A549 (cell line): ENCODE results near the gene RETNLB. TPM values are rescaled to one million over a fixed set of nuclear protein-coding genes. Genes with fewer than 3 reads are reported as not detected.

Experiments used
- ATAC-seq, 2 experiments: fragments of 200-7000 bp in 1 of 2; fragments of >200 bp in 1 of 2; cut with Nextera tagmentation in 1 of 2; cut with Tn5 transposase in 1 of 2; 3 replicates each; pipeline versions ENCODE4 v1.8.0 to v1.9.1; 2018 to 2020; ENCODE audit warnings: mild to moderate bottlenecking in 1 of 2, moderate library complexity in 1 of 2
- CTCF ChIA-PET: fragments of 300-600 bp; sonication (Branson Sonifier 250); formaldehyde crosslinking; extraction: SDS; loops from one replicate; lab custom pipeline; 2021; ENCODE audit warnings: antibody characterized with exemption, inconsistent platforms; lab: Yijun Ruan, JAX
- POLR2A ChIA-PET: fragments of 350-600 bp; formaldehyde crosslinking; extraction: SDS; loops from one replicate; lab custom pipeline; 2021; ENCODE audit warnings: antibody characterized with exemption, inconsistent platforms; lab: Yijun Ruan, JAX
- DNase-seq, 2 experiments: peaks; one replicate each; pipeline versions ENCODE4 v3.0.0 to v3.0.0-alpha.2; 2011 to 2016; ENCODE audit warnings: low read depth in 1 of 2, low spot score in 1 of 2
- FAIRE-seq: peaks from 2 replicates; lab custom pipeline; 2011; peaks lifted over from hg19 to GRCh38; lab: Jason Lieb, UNC
- H3K27ac ChIP-seq, 2 experiments: fragments of >200 bp; sonication (Bioruptor Twin); formaldehyde crosslinking; 3 replicates each; pipeline ENCODE4 v1.5.1; 2016 to 2017
- H3K4me1 ChIP-seq: fragments of >200 bp; sonication (Bioruptor Twin); formaldehyde crosslinking; 3 replicates; pipeline ENCODE4 v1.6.1; 2016
- H3K4me2 ChIP-seq: fragments of >200 bp; sonication (Bioruptor Twin); formaldehyde crosslinking; 3 replicates; pipeline ENCODE4 v1.6.1; 2016
- H3K4me3 ChIP-seq: fragments of >200 bp; sonication (Bioruptor Twin); formaldehyde crosslinking; 3 replicates; pipeline ENCODE4 v1.5.1; 2016
- H3K9me3 ChIP-seq: fragments of >200 bp; sonication (Bioruptor Twin); formaldehyde crosslinking; 3 replicates; pipeline ENCODE4 v1.6.1; 2016
- CHD2 ChIP-seq: fragments of 150-350 bp; IDR thresholded peaks from 2 replicates; pipeline ENCODE4 v1.6.1; 2014; ENCODE audit warnings: low read length; ENCODE audit not compliant: partially characterized antibody
- E2F6 ChIP-seq: IDR thresholded peaks from 2 replicates; pipeline ENCODE4 v1.6.1; 2012; ENCODE audit warnings: low read depth, borderline replicate concordance
- EHF ChIP-seq: fragments of 250-450 bp; sonication (Bioruptor Pico); IDR thresholded peaks from 2 replicates; pipeline ENCODE4 v1.5.0; 2020; ENCODE audit warnings: mild to moderate bottlenecking
- EHMT2 ChIP-seq: fragments of 200-600 bp; sonication (generic); IDR thresholded peaks from 2 replicates; pipeline ENCODE4 v1.6.1; 2016; ENCODE audit warnings: antibody characterized with exemption, low read depth, mild to moderate bottlenecking, moderate library complexity
- ELK1 ChIP-seq: fragments of 150-350 bp; IDR thresholded peaks from 2 replicates; pipeline ENCODE4 v1.6.1; 2014; ENCODE audit warnings: low read depth, mild to moderate bottlenecking, low read length
- PHF8 ChIP-seq: fragments of 200-600 bp; sonication (generic); IDR thresholded peaks from 2 replicates; pipeline ENCODE4 v1.6.1; 2016; ENCODE audit warnings: low read depth, mild to moderate bottlenecking, antibody characterized with exemption, moderate library complexity, borderline replicate concordance
- RARB ChIP-seq: fragments of 250-450 bp; sonication (Bioruptor Pico); IDR thresholded peaks from 2 replicates; pipeline ENCODE4 v1.8.0; 2021; ENCODE audit warnings: mild to moderate bottlenecking, moderate library complexity
- REST ChIP-seq: fragments of 200-600 bp; sonication (generic); IDR thresholded peaks from 2 replicates; pipeline ENCODE4 v1.6.1; 2016; ENCODE audit warnings: antibody characterized with exemption, mild to moderate bottlenecking, moderate library complexity
- RNF2 ChIP-seq: fragments of 200-600 bp; sonication (generic); IDR thresholded peaks from 2 replicates; pipeline ENCODE4 v1.6.1; 2016; ENCODE audit warnings: low read depth, mild to moderate bottlenecking, antibody characterized with exemption, moderate library complexity, borderline replicate concordance
- SMC3 ChIP-seq: fragments of >200 bp; sonication (Bioruptor Twin); formaldehyde crosslinking; IDR thresholded peaks from 3 replicates; pipeline ENCODE4 v1.6.1; 2018; ENCODE audit warnings: inconsistent platforms
- TP53 ChIP-seq: fragments of 250-450 bp; sonication (Bioruptor Pico); IDR thresholded peaks from 2 replicates; pipeline ENCODE4 v1.5.0; 2021; ENCODE audit warnings: mild to moderate bottlenecking, moderate library complexity
- ZC3H11A ChIP-seq: fragments of 450-650 bp; IDR thresholded peaks from 2 replicates; pipeline ENCODE4 v1.6.1; 2014; ENCODE audit warnings: antibody characterized with exemption, mild to moderate bottlenecking
- WGBS: methylation state at CpG from one replicate; pipeline ENCODE4 v1.1.6; 2017; ENCODE audit errors: missing lambda C conversion rate; 5-methylcytosine and 5-hydroxymethylcytosine counted together
- polyA plus RNA-seq, 4 experiments: library from polyadenylated mRNA; depleted of rRNA in 3 of 4; stranded (reverse); fragments of >200 nt; fragmentation: RNase III in 1 of 4; extraction: RNeasy Plus Mini Kit Qiagen cat#74134 plus additional on column Dnase treatment in 1 of 4; gene quantifications; 2 replicates in 3 of 4; 3 replicates in 1 of 4; pipeline ENCODE4 v1.2.3, GENCODE V29; 2011 to 2017
- TF ChIP-seq, protein P1 (sequence below): fragments of >200 bp; sonication (Bioruptor Twin); formaldehyde crosslinking; IDR thresholded peaks from 3 replicates; pipeline ENCODE4 v1.6.1; 2016
- TF ChIP-seq, protein P2 (sequence below): fragments of >200 bp; sonication (Bioruptor Twin); formaldehyde crosslinking; IDR thresholded peaks from 2 replicates; pipeline ENCODE4 v1.6.1; 2016

RETNLB gene
- polyA plus RNA-seq, 2 of the 4 experiments (the other 2 are of a cell fraction): not detected

- TF ChIP-seq ELK1 (no peak), EHF (CRISPR knock-in tag) (no peak), E2F6 (no peak), TP53 (no peak)
Observed at GRCh38 chr3:108791473-108791872, 34.3 kb upstream of the RETNLB start (continued).

DNA sequence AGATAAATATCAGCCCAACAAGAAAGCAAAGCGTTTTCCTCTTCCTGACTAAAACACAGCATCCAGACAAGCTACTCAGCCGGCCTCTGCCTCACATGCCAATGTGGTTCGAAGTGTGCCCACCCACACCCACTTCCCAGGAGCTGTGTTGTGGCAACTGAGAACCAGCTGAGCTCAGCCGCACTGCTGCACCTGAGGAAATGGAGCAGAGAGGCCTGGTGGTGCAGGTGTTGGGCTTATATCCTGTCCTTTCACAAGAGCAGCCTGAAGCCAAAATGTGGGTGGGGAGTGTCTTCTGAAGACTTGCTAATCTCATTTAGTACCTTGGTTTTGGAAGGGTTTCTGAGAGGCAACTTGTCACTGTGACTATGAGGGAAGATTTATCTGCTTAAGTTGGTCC, 23.0 kb upstream of the RETNLB start:
- POLR2A ChIA-PET: no interaction called here
- H3K9me3 ChIP-seq: no peaks in the 10 kb centered on the region
- no peak overlapping the region for H3K4me2 ChIP-seq
- FAIRE-seq: no peak
- no peak overlapping the region for H3K27ac ChIP-seq
- TF ChIP-seq, protein P1, sequence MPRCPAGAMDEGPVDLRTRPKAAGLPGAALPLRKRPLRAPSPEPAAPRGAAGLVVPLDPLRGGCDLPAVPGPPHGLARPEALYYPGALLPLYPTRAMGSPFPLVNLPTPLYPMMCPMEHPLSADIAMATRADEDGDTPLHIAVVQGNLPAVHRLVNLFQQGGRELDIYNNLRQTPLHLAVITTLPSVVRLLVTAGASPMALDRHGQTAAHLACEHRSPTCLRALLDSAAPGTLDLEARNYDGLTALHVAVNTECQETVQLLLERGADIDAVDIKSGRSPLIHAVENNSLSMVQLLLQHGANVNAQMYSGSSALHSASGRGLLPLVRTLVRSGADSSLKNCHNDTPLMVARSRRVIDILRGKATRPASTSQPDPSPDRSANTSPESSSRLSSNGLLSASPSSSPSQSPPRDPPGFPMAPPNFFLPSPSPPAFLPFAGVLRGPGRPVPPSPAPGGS: no peak
- no peak for TF ChIP-seq PHF8
- TF ChIP-seq, protein P2, sequence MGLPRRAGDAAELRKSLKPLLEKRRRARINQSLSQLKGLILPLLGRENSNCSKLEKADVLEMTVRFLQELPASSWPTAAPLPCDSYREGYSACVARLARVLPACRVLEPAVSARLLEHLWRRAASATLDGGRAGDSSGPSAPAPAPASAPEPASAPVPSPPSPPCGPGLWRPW: no peak
- no peak for TF ChIP-seq EHMT2
- no peak for TF ChIP-seq ELK1
- no peak for TF ChIP-seq RNF2
- no peak for TF ChIP-seq REST
- TF ChIP-seq RARB (CRISPR knock-in tag): no peak
- TF ChIP-seq SMC3: no peak
- no peak for DNase-seq
- H3K4me3 ChIP-seq: no peak overlapping the region
- WGBS: 30% methylated on average over 4 of the region's 4 CpGs
- CTCF ChIA-PET: no interaction called here
- no peaks in the 10 kb centered on the region for H3K4me1 ChIP-seq
- ATAC-seq: no peak

DNA sequence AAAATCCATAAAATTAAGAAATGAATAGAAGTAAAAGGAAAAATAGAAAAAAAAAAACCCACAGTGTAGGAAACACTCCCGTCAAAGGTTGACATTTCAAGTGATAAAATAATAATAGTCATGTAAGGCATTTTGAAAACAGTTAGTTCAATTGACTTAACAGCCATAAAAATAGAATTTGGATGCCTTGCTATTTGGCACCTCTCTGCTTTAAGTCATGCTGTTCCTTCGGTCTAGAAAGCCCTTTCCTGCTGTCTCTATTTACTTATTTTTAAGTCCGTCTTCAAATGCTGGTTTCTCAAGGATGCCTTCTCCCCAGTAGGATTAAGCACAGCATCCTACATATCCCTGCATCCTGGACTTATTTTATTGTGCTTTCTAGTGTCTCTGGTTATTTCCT, 22.3 kb upstream of the RETNLB start:
- no peak for FAIRE-seq
- ChIA-PET POLR2A (no interaction called here), CTCF (no interaction called here)
- 27% methylated on average over 3 of the region's 3 CpGs for WGBS
- H3K9me3 ChIP-seq: no peaks in the 10 kb centered on the region
- no peak overlapping the region for H3K4me2 ChIP-seq
- TF ChIP-seq CHD2 (no peak), SMC3 (no peak), ZC3H11A (no peak)
- no peak overlapping the region for H3K4me3 ChIP-seq
- no peak for ATAC-seq
- no peaks in the 10 kb centered on the region for H3K4me1 ChIP-seq
- H3K27ac ChIP-seq: no peak overlapping the region
- no peak for DNase-seq
